IMR-90 (cell line): ENCODE data around the gene DOCK10. TPM values are rescaled to one million over a fixed set of nuclear protein-coding genes. Genes with fewer than 3 reads are reported as not detected.
"Not testable (repeated sequence)": the region's sequence is repeated elsewhere in the genome, so short reads cannot be mapped to it uniquely, and the experiment has no call there.

Source experiments
- ATAC-seq: fragments of 200-7000 bp; cut with Tn5 transposase; 2 replicates; pipeline ENCODE4 v1.9.1; 2020; ENCODE audit warnings: low read depth, mild to moderate bottlenecking, moderate library complexity
- BruUV-seq: library from RNA; stranded (reverse); fragments of 400-500 nt; replicated peaks from 2 replicates; lab custom pipeline; 2021; lab: Mats Ljungman, UMichigan
- CTCF ChIA-PET: fragments of 300-600 bp; formaldehyde crosslinking; extraction: SDS; loops from one replicate; lab custom pipeline; 2021; ENCODE audit warnings: antibody characterized with exemption; lab: Yijun Ruan, JAX
- POLR2A ChIA-PET: fragments of 300-600 bp; sonication (Branson Sonifier 250); formaldehyde crosslinking; loops from one replicate; lab custom pipeline; 2022; ENCODE audit warnings: antibody characterized with exemption; ENCODE audit not compliant: unreplicated experiment; lab: Charles Lee
- DNase-seq: peaks from one replicate; pipeline ENCODE4 v3.0.0; 2013
- H2AFZ ChIP-seq: replicated peaks from 2 replicates; pipeline ENCODE3; 2013; ENCODE audit warnings: low read length, mild to moderate bottlenecking; ENCODE audit not compliant: poor library complexity
- H2AK5ac ChIP-seq: 2 replicates; pipeline ENCODE4 v1.6.1; 2013; ENCODE audit warnings: low read depth, low read length, inconsistent platforms
- H2AK9ac ChIP-seq: replicated peaks from 2 replicates; pipeline ENCODE3; 2013; ENCODE audit warnings: mild to moderate bottlenecking, low read depth, low read length, moderate library complexity; ENCODE audit not compliant: poor library complexity
- H2BK120ac ChIP-seq: 2 replicates; pipeline ENCODE4 v1.6.1; 2013; ENCODE audit warnings: low read depth, low read length, inconsistent platforms
- H2BK15ac ChIP-seq: 3 replicates; pipeline ENCODE4 v1.6.1; 2013; ENCODE audit warnings: low read depth, low read length, inconsistent platforms
- H2BK20ac ChIP-seq: 2 replicates; pipeline ENCODE4 v1.6.1; 2013; ENCODE audit warnings: low read depth, mild to moderate bottlenecking, inconsistent platforms, low read length, moderate library complexity
- H2BK5ac ChIP-seq: 2 replicates; pipeline ENCODE4 v1.6.1; 2013; ENCODE audit warnings: mild to moderate bottlenecking, low read depth, low read length, inconsistent platforms; ENCODE audit not compliant: poor library complexity, severe bottlenecking
- H3K14ac ChIP-seq: replicated peaks from 2 replicates; pipeline ENCODE4 v1.6.1; 2013; ENCODE audit warnings: low read depth, low read length, inconsistent platforms
- H3K18ac ChIP-seq: 2 replicates; pipeline ENCODE4 v1.6.1; 2013; ENCODE audit warnings: low read depth, low read length, control low read depth
- H3K23ac ChIP-seq: 2 replicates; pipeline ENCODE4 v1.6.1; 2013; ENCODE audit warnings: low read depth, low read length, inconsistent platforms
- H3K27ac ChIP-seq: 2 replicates; pipeline ENCODE4 v1.5.1; 2013; ENCODE audit warnings: mild to moderate bottlenecking, control low read depth, low read length; ENCODE audit not compliant: insufficient read depth
- H3K27me3 ChIP-seq: 2 replicates; pipeline ENCODE4 v1.6.1; 2013; ENCODE audit warnings: low read length; ENCODE audit not compliant: control insufficient read depth, insufficient read depth
- H3K36me3 ChIP-seq: 2 replicates; pipeline ENCODE4 v1.6.1; 2013; ENCODE audit warnings: low read length, mixed read lengths; ENCODE audit not compliant: control insufficient read depth, insufficient read depth
- H3K4ac ChIP-seq: 2 replicates; pipeline ENCODE4 v1.6.1; 2013; ENCODE audit warnings: low read depth, low read length, inconsistent platforms
- H3K4me1 ChIP-seq: 2 replicates; pipeline ENCODE4 v1.6.1; 2013; ENCODE audit warnings: low read length, mixed read lengths; ENCODE audit not compliant: control insufficient read depth, insufficient read depth
- H3K4me2 ChIP-seq: 2 replicates; pipeline ENCODE4 v1.6.1; 2013; ENCODE audit warnings: low read depth, mild to moderate bottlenecking, control low read depth, low read length, moderate library complexity
- H3K4me3 ChIP-seq: 2 replicates; pipeline ENCODE4 v1.5.1; 2013; ENCODE audit warnings: low read depth, mild to moderate bottlenecking, control low read depth, low read length, moderate library complexity; ENCODE audit not compliant: insufficient read depth
- H3K56ac ChIP-seq: 2 replicates; pipeline ENCODE4 v1.6.1; 2013; ENCODE audit warnings: low read length, inconsistent platforms; ENCODE audit not compliant: insufficient read depth; ENCODE audit errors: extremely low read depth
- H3K79me1 ChIP-seq, 2 experiments: 2 replicates each; pipeline ENCODE4 v1.6.1; 2013; ENCODE audit warnings: low read length in 2 of 2, inconsistent platforms in 1 of 2, low read depth in 1 of 2
- H3K9ac ChIP-seq: 2 replicates; pipeline ENCODE4 v1.6.1; 2013; ENCODE audit warnings: low read depth, low read length, control low read depth
- H3K9me1 ChIP-seq: 2 replicates; pipeline ENCODE4 v1.6.1; 2013; ENCODE audit warnings: low read length, inconsistent platforms; ENCODE audit not compliant: insufficient read depth
- H3K9me3 ChIP-seq: 2 replicates; pipeline ENCODE4 v1.6.1; 2013; ENCODE audit warnings: low read length; ENCODE audit not compliant: control insufficient read depth, insufficient read depth
- H4K20me1 ChIP-seq: 2 replicates; pipeline ENCODE4 v1.6.1; 2013; ENCODE audit warnings: low read length, inconsistent platforms; ENCODE audit not compliant: insufficient read depth
- H4K5ac ChIP-seq: 2 replicates; pipeline ENCODE4 v1.6.1; 2013; ENCODE audit warnings: mild to moderate bottlenecking, low read depth, low read length, control low read depth
- H4K8ac ChIP-seq, 2 experiments: 2 replicates each; pipeline ENCODE4 v1.6.1; 2013; ENCODE audit warnings: low read depth in 2 of 2, low read length in 2 of 2, control low read depth in 1 of 2, inconsistent platforms in 1 of 2
- H4K91ac ChIP-seq: 2 replicates; pipeline ENCODE4 v1.6.1; 2013; ENCODE audit warnings: low read depth, low read length, inconsistent platforms; ENCODE audit not compliant: insufficient read depth
- WGBS, 2 experiments: methylation state at CpG; one replicate each; pipeline versions ENCODE4 v1.1.5 to v1.1.7; 2013; ENCODE audit warnings: missing lambda C conversion rate in 2 of 2; ENCODE audit not compliant: insufficient read length in 1 of 2; ENCODE audit errors: extremely low coverage in 2 of 2; 5-methylcytosine and 5-hydroxymethylcytosine counted together
- dilution Hi-C: fragments of 300-500 bp; cut with HindIII; formaldehyde crosslinking; loops from one replicate; pipeline ENCODE4 v1.14.3; 2018; ENCODE audit warnings: low sequenced_read_pairs; ENCODE audit not compliant: unreplicated experiment
- in situ Hi-C: fragments of 300-500 bp; cut with MboI; formaldehyde crosslinking; loops from 3 replicates; pipeline ENCODE4 v1.14.3; 2019; ENCODE audit warnings: low sequenced_read_pairs, inconsistent platforms, mixed read lengths
- intact Hi-C: fragments of 100-400 bp; cut with micrococcal nuclease; formaldehyde crosslinking; loops from 2 replicates; pipeline ENCODE4 v1.10.0; 2022
- polyA plus RNA-seq, 3 experiments: library from polyadenylated mRNA; depleted of rRNA; stranded (reverse); fragments of >200 nt; gene quantifications; 2 replicates each; pipeline ENCODE4 v1.2.3, GENCODE V29; 2012; ENCODE audit warnings: low replicate concordance in 1 of 3
- total RNA-seq: library from RNA; depleted of rRNA; stranded (reverse); fragments of >200 nt; gene quantifications from 2 replicates; pipeline ENCODE4 v1.2.3, GENCODE V29; 2012

DOCK10 gene
- total and polyA plus RNA-seq, 2 of the 4 experiments (the other 2 are of a cell fraction): 58.6 to 75.3 TPM

- POLR2A ChIA-PET, H3K9me1 ChIP-seq, H2BK5ac ChIP-seq, H2AFZ ChIP-seq, H2BK15ac ChIP-seq, H2AK5ac ChIP-seq, H3K9ac ChIP-seq, DNase-seq, H3K4me3 ChIP-seq, H4K5ac ChIP-seq, H2BK120ac ChIP-seq, ATAC-seq, H3K9me3 ChIP-seq, H3K79me1 ChIP-seq, H4K8ac ChIP-seq, H3K27ac ChIP-seq, H2BK20ac ChIP-seq, dilution Hi-C loops, H3K56ac ChIP-seq, H3K14ac ChIP-seq, H2AK9ac ChIP-seq, H3K27me3 ChIP-seq, H3K23ac ChIP-seq, H3K4me1 ChIP-seq, H4K20me1 ChIP-seq, H3K18ac ChIP-seq, H3K4me2 ChIP-seq, H4K91ac ChIP-seq, in situ Hi-C loops, CTCF ChIA-PET, H3K4ac ChIP-seq, BruUV-seq, H3K36me3 ChIP-seq: not testable (repeated sequence)
- intact Hi-C loops: loop anchor here (10.0 kb wide), 1 partner anchor 237 kb away; no protein-coding TSS in a partner anchor
- WGBS, 2 experiments: no CpG with 5 or more reads among the region's 4 CpGs
Measured at GRCh38 chr2:225047502-225047901, 5.2 kb upstream of the DOCK10 start.
